Activated CD4-positive, alpha-beta T cell treated with anti-CD3 and anti-CD28 coated beads, Interleukin-2, Interleukin-4, amounts not matched to agents 100 ng/mL and 50 ng/mL, durations not matched to agents 16 hours and 8 hours (primary cell): ENCODE measurements around the gene RNF123.

ENCODE experiments used
- DNase-seq: peaks from one replicate; pipeline ENCODE4 v3.0.0-alpha.2; 2020; ENCODE audit warnings: low spot score

The RNF123 gene

GRCh38 chr3:49703443-49703927 is 14.1 kb downstream of the RNF123 start:
- peak; percentile 65 for DNase-seq

GRCh38 chr3:49703956-49704355 is 14.6 kb downstream of the RNF123 start:
- no peak for DNase-seq

GRCh38 chr3:49704629-49705028 is 15.3 kb downstream of the RNF123 start:
- no peak for DNase-seq

- no peak for DNase-seq
Observed at GRCh38 chr3:49705390-49705960, 16.1 kb downstream of the RNF123 start.

- no peak for DNase-seq
Observed at GRCh38 chr3:49706456-49707112, 17.2 kb downstream of the RNF123 start.

- no peak for DNase-seq
Observed at GRCh38 chr3:49707113-49707480, 17.7 kb downstream of the RNF123 start.

GRCh38 chr3:49709852-49710251 is 20.5 kb downstream of the RNF123 start:
- DNase-seq, result no peak

- no peak for DNase-seq
Observed at GRCh38 chr3:49711489-49711888, 22.1 kb downstream of the RNF123 start.

- DNase-seq, result no peak
Observed at GRCh38 chr3:49712166-49712565, 22.8 kb downstream of the RNF123 start.

- no peak for DNase-seq
Observed at GRCh38 chr3:49712631-49713317, 23.4 kb downstream of the RNF123 start.

- DNase-seq, result no peak
Observed at GRCh38 chr3:49713336-49714105, 24.2 kb downstream of the RNF123 start.

- no peak for DNase-seq
Observed at GRCh38 chr3:49714728-49715550, 25.6 kb downstream of the RNF123 start.

GRCh38 chr3:49715611-49716121 is 26.3 kb downstream of the RNF123 start:
- no peak for DNase-seq

- DNase-seq, result no peak
Observed at GRCh38 chr3:49716169-49716568, 26.8 kb downstream of the RNF123 start.

GRCh38 chr3:49716691-49717210 is 27.4 kb downstream of the RNF123 start:
- DNase-seq, result no peak

- DNase-seq, result no peak
Observed at GRCh38 chr3:49717211-49717958, 28.0 kb downstream of the RNF123 start.

GRCh38 chr3:49717959-49718857 is 28.9 kb downstream of the RNF123 start:
- no peak for DNase-seq

- no peak for DNase-seq
Observed at GRCh38 chr3:49718858-49719213, 29.5 kb downstream of the RNF123 start.

- peak; percentile 90 for DNase-seq
Observed at GRCh38 chr3:49719214-49719884, 30.0 kb downstream of the RNF123 start, which contains the start of gene AMIGO3. Gene AMIGO3 (minus strand): TSS chr3:49719684. CDS start chr3:49719465, 219 bp downstream.
